Hepatocyte (in vitro differentiated cells): ENCODE data around the gene MMD. TPM values are rescaled to one million over a fixed set of nuclear protein-coding genes. Genes with fewer than 3 reads are reported as not detected.
A peak's percentile ranks its signal among the peaks of the same experiment; 100 is the strongest.

ENCODE experiments used
- DNase-seq: peaks from one replicate; pipeline ENCODE4 v3.0.0-alpha.2; 2016; ENCODE audit warnings: low spot score
- H2AFZ ChIP-seq: fragments of 200-600 bp; sonication (generic); 2 replicates; pipeline ENCODE4 v1.6.0; 2016; ENCODE audit warnings: antibody characterized with exemption, mild to moderate bottlenecking
- H3K27ac ChIP-seq: fragments of 200-600 bp; sonication (generic); 2 replicates; pipeline ENCODE4 v1.5.1; 2016; ENCODE audit warnings: mild to moderate bottlenecking
- H3K27me3 ChIP-seq: fragments of 200-600 bp; sonication (generic); 2 replicates; pipeline ENCODE4 v1.6.1; 2016
- H3K36me3 ChIP-seq: fragments of 200-600 bp; sonication (generic); replicated peaks from 2 replicates; pipeline ENCODE4 v1.5.1; 2016; ENCODE audit warnings: low read depth; ENCODE audit not compliant: insufficient read depth
- H3K4me1 ChIP-seq: fragments of 200-600 bp; sonication (generic); 2 replicates; pipeline ENCODE4 v1.5.1; 2016; ENCODE audit warnings: mild to moderate bottlenecking, moderate library complexity; ENCODE audit not compliant: insufficient read depth
- H3K4me2 ChIP-seq: fragments of 200-600 bp; sonication (generic); 2 replicates; pipeline ENCODE4 v1.6.0; 2016
- H3K4me3 ChIP-seq: fragments of 200-600 bp; sonication (generic); 2 replicates; pipeline ENCODE4 v1.5.1; 2016; ENCODE audit warnings: mild to moderate bottlenecking
- H3K79me2 ChIP-seq: fragments of 200-600 bp; sonication (generic); 2 replicates; pipeline ENCODE4 v1.6.0; 2017; ENCODE audit warnings: mild to moderate bottlenecking
- H3K9me2 ChIP-seq: fragments of 200-600 bp; sonication (generic); replicated peaks from 2 replicates; pipeline ENCODE4 v1.6.0; 2017; ENCODE audit warnings: mild to moderate bottlenecking; ENCODE audit not compliant: insufficient read depth
- H3K9me3 ChIP-seq: fragments of 200-600 bp; sonication (generic); 2 replicates; pipeline ENCODE4 v1.5.1; 2016; ENCODE audit warnings: low read depth, mild to moderate bottlenecking
- H4K20me1 ChIP-seq: fragments of 200-600 bp; sonication (generic); 2 replicates; pipeline ENCODE4 v1.6.0; 2016; ENCODE audit warnings: mild to moderate bottlenecking; ENCODE audit not compliant: insufficient read depth, poor library complexity, severe bottlenecking
- CTCF ChIP-seq: fragments of 200-600 bp; sonication (generic); IDR thresholded peaks from 2 replicates; pipeline ENCODE4 v1.5.1; 2016; ENCODE audit warnings: antibody characterized with exemption, mild to moderate bottlenecking; ENCODE audit not compliant: poor library complexity
- EZH2 ChIP-seq: fragments of 200-600 bp; sonication (generic); IDR thresholded peaks from 2 replicates; pipeline ENCODE4 v1.6.1; 2016; ENCODE audit warnings: antibody characterized with exemption, mild to moderate bottlenecking, borderline replicate concordance
- EZH2phosphoT487 ChIP-seq: fragments of 200-600 bp; sonication (generic); IDR thresholded peaks from one replicate; pipeline ENCODE4 v1.6.1; 2018; ENCODE audit warnings: antibody characterized with exemption, mild to moderate bottlenecking, low read depth, moderate library complexity; ENCODE audit not compliant: unreplicated experiment, severe bottlenecking
- WGBS: methylation state at CpG from one replicate; pipeline ENCODE4 v1.1.6; 2016; ENCODE audit warnings: low lambda C conversion rate; ENCODE audit errors: missing lambda C conversion rate; 5-methylcytosine and 5-hydroxymethylcytosine counted together
- polyA plus RNA-seq: library from polyadenylated mRNA; unstranded; fragments of >200 nt; fragmentation: Nextera tagmentation; extraction: Ambion mirVana; gene quantifications from 2 replicates; pipeline ENCODE4 v1.2.1, GENCODE V29; 2016
- total RNA-seq: library from RNA; depleted of rRNA; stranded (reverse); fragments of >200 nt; gene quantifications from 2 replicates; pipeline ENCODE4 v1.2.3, GENCODE V29; 2014

Gene MMD
- total and polyA plus RNA-seq, 2 experiments from 2014 or later = 26.9 to 29.5 TPM

- H3K4me3 ChIP-seq = peak overlapping the region; percentile 95
- DNase-seq = peak; percentile 47
- WGBS = under 1% methylated on average over 21 of the region's 21 CpGs
- no peak for TF ChIP-seq EZH2phosphoT487
- no peak for TF ChIP-seq CTCF
- TF ChIP-seq EZH2 = no peak
- no peaks in the 10 kb centered on the region for H3K9me2 ChIP-seq
- H2AFZ ChIP-seq = peak overlapping the region; percentile 80
- peaks cover 54% of the 10 kb centered on the region for H3K79me2 ChIP-seq
- peak overlapping the region; percentile 90 for H3K27ac ChIP-seq
- peaks cover 4% of the 10 kb centered on the region for H3K4me1 ChIP-seq
- no peaks in the 10 kb centered on the region for H4K20me1 ChIP-seq
- no peaks in the 10 kb centered on the region for H3K36me3 ChIP-seq
- peak overlapping the region; percentile 98 for H3K4me2 ChIP-seq
- no peaks in the 10 kb centered on the region for H3K27me3 ChIP-seq
- no peaks in the 10 kb centered on the region for H3K9me3 ChIP-seq
Observed at GRCh38 chr17:55420776-55421178, 858 bp downstream of the MMD start.

- 33% methylated on average over 6 of the region's 6 CpGs for WGBS
- H2AFZ ChIP-seq = peak overlapping the region; percentile 80
- no peaks in the 10 kb centered on the region for H3K9me2 ChIP-seq
- peak overlapping the region; percentile 98 for H3K4me2 ChIP-seq
- no peaks in the 10 kb centered on the region for H3K9me3 ChIP-seq
- no peaks in the 10 kb centered on the region for H3K27me3 ChIP-seq
- TF ChIP-seq EZH2 (no peak), CTCF (no peak), EZH2phosphoT487 (no peak)
- no peaks in the 10 kb centered on the region for H4K20me1 ChIP-seq
- peaks cover 59% of the 10 kb centered on the region for H3K79me2 ChIP-seq
- peaks cover 4% of the 10 kb centered on the region for H3K4me1 ChIP-seq
- peak overlapping the region; percentile 90 for H3K27ac ChIP-seq
- peak overlapping the region; percentile 95 for H3K4me3 ChIP-seq
- no peaks in the 10 kb centered on the region for H3K36me3 ChIP-seq
- no peak for DNase-seq
Observed at GRCh38 chr17:55420067-55420775, 1.4 kb downstream of the MMD start.

- no peak for TF ChIP-seq CTCF
- no peak for TF ChIP-seq EZH2phosphoT487
- TF ChIP-seq EZH2 = no peak
- WGBS = 95% methylated on average over 3 of the region's 3 CpGs
- peaks cover 71% of the 10 kb centered on the region for H3K79me2 ChIP-seq
Observed at GRCh38 chr17:55418369-55419268, 3.0 kb downstream of the MMD start.

More at GRCh38 chr17:55418369-55419268, 3.0 kb downstream of the MMD start:
- no peaks in the 10 kb centered on the region for H3K9me3 ChIP-seq
- H3K4me2 ChIP-seq = no peak overlapping the region
- no peaks in the 10 kb centered on the region for H3K27me3 ChIP-seq
- H3K9me2 ChIP-seq = no peaks in the 10 kb centered on the region
- DNase-seq = no peak
- no peak overlapping the region for H3K27ac ChIP-seq
- H3K4me1 ChIP-seq = peaks cover 4% of the 10 kb centered on the region
- H3K4me3 ChIP-seq = no peak overlapping the region
- H3K36me3 ChIP-seq = no peaks in the 10 kb centered on the region
- H2AFZ ChIP-seq = no peak overlapping the region
- no peaks in the 10 kb centered on the region for H4K20me1 ChIP-seq
